ENCODE results near the gene RAMP2. TPM values are rescaled to one million over a fixed set of nuclear protein-coding genes. Genes with fewer than 3 reads are reported as not detected.

The RAMP2 gene
- total and polyA plus RNA-seq, 4 donors, result 43.8 to 101 (median 60.8) TPM

DNA sequence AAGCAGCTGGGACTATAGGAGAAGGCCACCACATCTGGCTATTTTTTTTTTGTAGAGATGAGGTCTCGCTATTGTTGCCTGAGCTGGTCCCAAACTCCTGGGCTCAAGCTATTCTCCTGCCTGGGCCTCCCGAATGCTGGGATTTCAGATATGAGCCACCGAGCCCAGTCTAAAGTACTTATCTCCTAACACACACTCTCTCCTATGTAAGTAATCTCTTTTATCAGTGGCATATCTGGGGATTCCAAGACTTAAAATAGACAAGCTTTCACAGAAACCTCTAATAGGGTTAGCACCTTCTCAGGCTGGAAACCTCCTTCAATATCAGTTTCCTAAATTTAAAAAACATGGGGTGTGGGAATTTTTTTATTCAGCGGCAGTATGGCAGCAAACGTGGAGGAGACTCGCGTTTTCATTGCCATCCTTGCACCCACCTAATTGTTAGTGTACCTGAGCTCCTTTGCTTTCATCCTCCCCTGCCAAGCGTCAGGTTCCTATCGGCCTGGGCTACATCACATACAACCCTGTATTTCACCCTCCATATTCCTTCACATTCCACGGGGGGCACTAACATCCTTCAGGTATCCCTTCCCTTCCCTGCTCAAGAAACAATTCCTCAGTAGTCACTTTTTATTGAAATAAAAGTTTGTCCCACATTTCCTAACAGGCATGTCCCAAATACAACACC lies 17.3 kb upstream of the RAMP2 start:
- peaks cover 3 to 22% (median 6%) of the 10 kb centered on the region in 5 donors for H3K4me1 ChIP-seq (ENCODE audit: control insufficient read depth in 5 of 5, insufficient read depth in 5 of 5, low read length in 5 of 5)
- ATAC-seq (ENCODE audit: insufficient read depth, low FRiP score), result no peak
- H3K9me3 ChIP-seq (ENCODE audit: control insufficient read depth in 4 of 4, insufficient read depth in 3 of 4, low read length in 3 of 4), result no peaks in the 10 kb centered on the region
- 46 to 67% methylated on average over 10 of the region's 10 CpGs for WGBS, 2 donors
- H3K36me3 ChIP-seq (ENCODE audit: control insufficient read depth in 4 of 4, insufficient read depth in 4 of 4, low read length in 4 of 4), result no peaks in the 10 kb centered on the region
- H3K9ac ChIP-seq (ENCODE audit: insufficient read depth in 1 of 2, low read length in 2 of 2), result peak overlapping the region; percentile 61 to 79
- DNase-seq, result peak in 1 of 3 donors; percentile 59
- no peak for TF ChIP-seq CTCF (IDR thresholded peaks at IDR 0.05; ENCODE audit: control extremely low read depth, extremely low read depth)
- H3K27me3 ChIP-seq (ENCODE audit: control insufficient read depth in 3 of 3, insufficient read depth in 3 of 3, low read length in 2 of 3), result no peaks in the 10 kb centered on the region
- H3K4me3 ChIP-seq, result peak overlapping the region; percentile 70
- H3K27ac ChIP-seq (ENCODE audit: low read depth in 1 of 2, low read length in 1 of 2), result peak overlapping the region; percentile 90 to 97

GRCh38 chr17:42744283-42744805 lies 16.7 kb upstream of the RAMP2 start:
- peaks cover 6 to 28% (median 12%) of the 10 kb centered on the region in 5 donors for H3K4me1 ChIP-seq (ENCODE audit: control insufficient read depth in 5 of 5, insufficient read depth in 5 of 5, low read length in 5 of 5)
- H3K27ac ChIP-seq (ENCODE audit: low read depth in 1 of 2, low read length in 1 of 2), result peak overlapping the region; percentile 93 to 97
- no peaks in the 10 kb centered on the region for H3K27me3 ChIP-seq (ENCODE audit: control insufficient read depth in 3 of 3, insufficient read depth in 3 of 3, low read length in 2 of 3)
- no peak for TF ChIP-seq CTCF (IDR thresholded peaks at IDR 0.05; ENCODE audit: control extremely low read depth, extremely low read depth)
- H3K36me3 ChIP-seq (ENCODE audit: control insufficient read depth in 4 of 4, insufficient read depth in 4 of 4, low read length in 4 of 4), result no peaks in the 10 kb centered on the region
- DNase-seq (peak in 1 of 3 donors; percentile 68), ATAC-seq (ENCODE audit: insufficient read depth, low FRiP score) (peak; percentile 84)
- WGBS, 2 donors, result 0 to 1% methylated on average over 29 to 32 of the region's 32 CpGs
- H3K4me3 ChIP-seq, result peak overlapping the region; percentile 70
- peak overlapping the region; percentile 61 to 79 for H3K9ac ChIP-seq (ENCODE audit: insufficient read depth in 1 of 2, low read length in 2 of 2)
- H3K9me3 ChIP-seq (ENCODE audit: control insufficient read depth in 4 of 4, insufficient read depth in 3 of 4, low read length in 3 of 4), result no peaks in the 10 kb centered on the region

DNA sequence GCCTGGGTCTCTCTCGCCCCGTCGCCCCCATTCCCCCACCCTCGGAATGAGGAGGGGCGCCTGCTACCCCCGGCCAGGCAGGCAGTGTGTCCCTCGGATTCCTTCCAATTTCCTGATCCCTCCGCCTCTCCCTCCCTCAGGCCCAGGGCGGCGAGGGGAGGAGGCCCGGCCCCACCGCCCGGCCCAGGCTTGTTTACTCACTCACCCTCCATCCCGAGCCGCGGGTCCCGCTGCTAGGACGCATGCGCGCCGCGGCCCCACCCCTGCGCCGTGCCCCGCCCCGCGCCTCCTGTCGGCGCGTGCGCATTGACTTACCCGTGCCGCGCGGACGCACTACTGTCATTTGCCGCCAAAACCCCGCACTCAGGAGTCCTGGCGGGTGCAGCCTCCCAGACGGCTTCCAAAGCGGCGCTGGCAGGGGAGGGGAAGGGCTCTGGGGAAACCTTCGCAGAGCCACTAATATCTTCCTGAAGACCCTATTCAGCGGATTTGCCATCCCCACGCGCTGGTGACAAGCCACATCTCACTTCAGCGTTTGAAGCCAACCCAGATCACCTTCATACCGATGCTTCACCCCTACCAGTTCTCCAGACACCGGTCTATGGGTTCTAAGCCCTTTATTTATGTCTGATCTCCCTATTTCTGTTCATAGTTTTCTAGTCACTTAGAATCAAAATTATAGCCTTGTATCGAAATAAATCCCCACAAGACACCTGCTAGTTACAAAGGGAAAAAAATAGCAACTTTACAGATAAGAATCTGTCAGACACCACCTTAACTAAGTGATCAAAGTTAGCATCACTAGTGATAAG lies 16.0 kb upstream of the RAMP2 start, which contains the start of gene EZH1:
Gene EZH1 (minus strand): TSS at position 235 of the 812 bp plus-strand sequence. CDS start 16,099 bp downstream, outside the sequence.
- Histone ChIP-seq H3K9me3 (ENCODE audit: control insufficient read depth in 4 of 4, insufficient read depth in 3 of 4, low read length in 3 of 4) (no peaks in the 10 kb centered on the region), H3K4me1 (ENCODE audit: control insufficient read depth in 5 of 5, insufficient read depth in 5 of 5, low read length in 5 of 5) (peaks cover 6 to 35% (median 15%) of the 10 kb centered on the region in 5 donors)
- WGBS, 2 donors, result 5 to 7% methylated on average over 40 to 50 of the region's 50 CpGs

More for the DNA sequence above, 16.0 kb upstream of the RAMP2 start, which contains the start of gene EZH1:
- peak within 1 kb of the TSS; percentile 61 to 79 for H3K9ac ChIP-seq (ENCODE audit: insufficient read depth in 1 of 2, low read length in 2 of 2)
- DNase-seq, result peak; percentile 95 to 96 (median 96)
- TF ChIP-seq CTCF (IDR thresholded peaks at IDR 0.05; ENCODE audit: control extremely low read depth, extremely low read depth), result no peak
- peak within 1 kb of the TSS; percentile 93 to 97 for H3K27ac ChIP-seq (ENCODE audit: low read depth in 1 of 2, low read length in 1 of 2)
- no peaks in the 10 kb centered on the region for H3K27me3 ChIP-seq (ENCODE audit: control insufficient read depth in 3 of 3, insufficient read depth in 3 of 3, low read length in 2 of 3)
- ATAC-seq (ENCODE audit: insufficient read depth, low FRiP score), result peak; percentile 95
- H3K36me3 ChIP-seq (ENCODE audit: control insufficient read depth in 4 of 4, insufficient read depth in 4 of 4, low read length in 4 of 4), result no peaks in the 10 kb centered on the region
- H3K4me3 ChIP-seq, result peak within 1 kb of the TSS; percentile 70
